ENCODE results near the gene STX16.

DNA sequence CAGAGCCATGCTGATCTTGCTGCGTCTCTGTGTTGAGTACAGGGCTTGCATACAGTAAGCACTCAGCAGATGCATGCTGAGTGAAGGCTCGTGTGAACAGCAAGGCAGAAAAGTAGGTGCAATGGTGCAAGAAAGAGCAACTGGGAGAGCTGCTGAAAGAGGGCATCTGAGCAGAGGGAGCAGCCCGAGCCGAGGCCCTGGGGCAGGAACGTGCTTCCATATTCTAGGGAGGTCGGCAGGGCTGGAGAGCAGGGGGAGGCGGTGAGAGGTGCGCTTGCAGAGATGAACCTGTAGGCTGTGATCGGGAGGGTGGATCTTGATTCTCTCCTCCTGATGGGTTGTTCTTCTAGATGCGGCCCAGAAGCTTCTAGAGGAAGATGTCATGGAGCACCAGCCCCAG, 26.4 kb upstream of the STX16 start:
- TF ChIP-seq POLR2AphosphoS5 (IDR thresholded peaks at IDR 0.05; ENCODE audit: low read depth, low read length), result no peak
- TF ChIP-seq SIN3A (IDR thresholded peaks at IDR 0.05; ENCODE audit: borderline replicate concordance, insufficient read depth, low read length), result no peak
- no peak for TF ChIP-seq TAF1 (IDR thresholded peaks at IDR 0.05; ENCODE audit: borderline replicate concordance, insufficient read depth, low read length)
- TF ChIP-seq, protein P1, sequence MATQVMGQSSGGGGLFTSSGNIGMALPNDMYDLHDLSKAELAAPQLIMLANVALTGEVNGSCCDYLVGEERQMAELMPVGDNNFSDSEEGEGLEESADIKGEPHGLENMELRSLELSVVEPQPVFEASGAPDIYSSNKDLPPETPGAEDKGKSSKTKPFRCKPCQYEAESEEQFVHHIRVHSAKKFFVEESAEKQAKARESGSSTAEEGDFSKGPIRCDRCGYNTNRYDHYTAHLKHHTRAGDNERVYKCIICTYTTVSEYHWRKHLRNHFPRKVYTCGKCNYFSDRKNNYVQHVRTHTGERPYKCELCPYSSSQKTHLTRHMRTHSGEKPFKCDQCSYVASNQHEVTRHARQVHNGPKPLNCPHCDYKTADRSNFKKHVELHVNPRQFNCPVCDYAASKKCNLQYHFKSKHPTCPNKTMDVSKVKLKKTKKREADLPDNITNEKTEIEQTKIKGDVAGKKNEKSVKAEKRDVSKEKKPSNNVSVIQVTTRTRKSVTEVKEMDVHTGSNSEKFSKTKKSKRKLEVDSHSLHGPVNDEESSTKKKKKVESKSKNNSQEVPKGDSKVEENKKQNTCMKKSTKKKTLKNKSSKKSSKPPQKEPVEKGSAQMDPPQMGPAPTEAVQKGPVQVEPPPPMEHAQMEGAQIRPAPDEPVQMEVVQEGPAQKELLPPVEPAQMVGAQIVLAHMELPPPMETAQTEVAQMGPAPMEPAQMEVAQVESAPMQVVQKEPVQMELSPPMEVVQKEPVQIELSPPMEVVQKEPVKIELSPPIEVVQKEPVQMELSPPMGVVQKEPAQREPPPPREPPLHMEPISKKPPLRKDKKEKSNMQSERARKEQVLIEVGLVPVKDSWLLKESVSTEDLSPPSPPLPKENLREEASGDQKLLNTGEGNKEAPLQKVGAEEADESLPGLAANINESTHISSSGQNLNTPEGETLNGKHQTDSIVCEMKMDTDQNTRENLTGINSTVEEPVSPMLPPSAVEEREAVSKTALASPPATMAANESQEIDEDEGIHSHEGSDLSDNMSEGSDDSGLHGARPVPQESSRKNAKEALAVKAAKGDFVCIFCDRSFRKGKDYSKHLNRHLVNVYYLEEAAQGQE (IDR thresholded peaks at IDR 0.05; ENCODE audit: insufficient read depth in 1 of 2, low read depth in 2 of 2, low read length in 2 of 2), result no peak

All from PFSK-1 (cell line).